ENCODE results near the gene EFNA4.
A peak's percentile ranks its signal among the peaks of the same experiment; 100 is the strongest.

Gene EFNA4

DNA sequence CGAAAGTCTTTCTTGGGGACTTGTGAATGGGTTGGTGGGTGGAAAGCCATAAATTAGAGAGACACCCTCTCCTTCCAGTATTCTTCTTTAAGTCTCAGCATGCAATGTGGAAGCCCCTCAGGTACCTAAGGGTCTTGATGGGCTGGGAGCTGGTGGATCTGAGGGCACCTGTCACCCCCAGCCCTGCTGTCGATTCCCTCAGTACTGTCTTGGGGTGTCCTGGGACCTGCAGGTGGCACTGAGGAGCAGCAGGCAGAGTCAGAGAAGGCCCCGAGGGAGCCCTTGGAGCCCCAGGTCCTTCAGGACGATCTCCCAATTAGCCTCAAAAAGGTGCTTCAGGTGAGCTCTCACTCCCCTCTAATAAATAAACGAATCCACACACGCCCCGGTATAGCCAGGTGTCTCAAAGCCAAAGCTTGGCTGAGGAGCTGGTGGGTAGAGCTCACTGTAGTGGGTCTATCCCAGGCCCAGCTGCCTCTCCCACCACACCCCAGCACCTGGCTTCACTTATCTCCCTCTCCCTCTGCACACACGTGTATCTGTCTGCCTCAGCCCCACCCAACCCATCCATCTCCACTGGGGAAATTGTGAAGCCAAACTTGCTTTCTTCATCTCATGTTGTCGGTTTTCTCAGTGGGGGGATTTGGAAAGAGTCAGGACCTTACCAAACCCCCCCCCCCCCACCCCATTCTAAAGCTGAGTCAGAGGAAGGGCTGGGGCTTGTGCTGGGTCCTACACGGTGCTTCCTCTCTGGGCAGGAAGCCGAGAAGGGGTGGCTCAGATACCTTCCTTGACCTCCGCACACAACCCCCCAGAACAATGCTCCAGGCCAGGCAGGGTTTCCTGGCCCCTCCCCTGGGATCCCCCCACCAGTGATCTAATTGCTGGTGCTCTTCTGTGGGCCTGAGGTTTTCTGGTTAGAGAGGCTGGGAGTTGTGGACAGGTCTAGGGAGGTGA lies 10.8 kb upstream of the EFNA4 start:
- no peak for DNase-seq

GRCh38 chr1:155053531-155054105 lies 9.9 kb upstream of the EFNA4 start:
- no peak for DNase-seq

DNA sequence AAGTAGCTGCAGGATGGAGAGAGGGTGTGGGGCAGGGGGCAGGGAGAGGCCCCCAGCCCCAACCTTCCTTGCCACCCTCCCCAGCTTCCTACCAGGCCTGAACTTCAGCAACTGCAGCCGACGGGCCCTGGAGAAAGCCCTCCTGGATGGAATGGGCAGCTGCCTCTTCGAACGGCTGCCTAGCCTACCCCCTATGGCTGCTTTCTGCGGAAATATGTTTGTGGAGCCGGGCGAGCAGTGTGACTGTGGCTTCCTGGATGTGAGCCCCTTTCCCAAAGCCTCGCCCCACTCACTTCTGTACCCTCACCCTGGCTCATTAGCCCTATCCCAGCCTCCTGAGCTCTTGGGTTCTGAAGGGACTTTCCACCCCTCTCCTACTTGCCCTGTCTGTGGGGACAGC lies 6.4 kb upstream of the EFNA4 start:
- no peak for DNase-seq

GRCh38 chr1:155057788-155058211 lies 5.7 kb upstream of the EFNA4 start:
- DNase-seq: no peak

GRCh38 chr1:155060736-155061135 lies 2.8 kb upstream of the EFNA4 start:
- DNase-seq: no peak

GRCh38 chr1:155061381-155062150 lies 2.0 kb upstream of the EFNA4 start:
- peak; percentile 84 for DNase-seq

- no peak for DNase-seq
Measured at GRCh38 chr1:155062151-155062686, 1.3 kb upstream of the EFNA4 start.

DNA sequence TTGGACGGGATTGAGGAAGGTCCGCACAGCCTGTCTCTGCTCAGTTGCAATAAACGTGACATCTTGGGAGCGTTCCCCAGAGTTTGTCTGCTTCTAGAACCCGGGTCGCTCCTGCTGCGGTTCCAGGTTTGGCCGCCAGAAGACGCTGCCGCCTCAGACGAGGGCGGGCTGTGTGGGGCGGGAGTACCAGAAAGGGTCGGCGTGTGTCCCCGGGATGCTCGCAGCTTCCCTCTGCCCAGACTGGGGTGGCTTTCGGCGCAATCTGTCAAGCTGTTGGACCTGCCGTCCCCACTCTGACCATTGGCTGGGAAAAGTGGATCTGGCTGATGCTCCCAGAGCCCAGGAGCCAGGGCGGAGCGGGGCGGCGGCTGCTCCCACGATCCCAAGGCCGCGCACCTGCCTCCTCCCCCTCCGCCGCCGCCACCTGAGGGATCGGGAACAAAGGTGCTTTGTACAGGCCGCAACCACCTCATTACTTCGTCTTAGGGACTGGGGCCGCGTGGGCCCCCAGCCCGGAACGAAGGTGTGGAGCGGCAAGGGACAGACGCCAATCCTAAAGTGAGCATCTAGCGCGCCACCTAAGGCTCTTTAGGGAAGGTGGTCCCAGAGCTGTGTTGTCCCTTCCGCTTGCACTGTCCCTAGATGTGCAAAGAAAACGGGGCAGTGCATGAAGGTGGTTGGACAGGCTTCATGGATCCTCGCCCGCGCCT lies 683 bp upstream of the EFNA4 start:
- DNase-seq: peak; percentile 62

DNA sequence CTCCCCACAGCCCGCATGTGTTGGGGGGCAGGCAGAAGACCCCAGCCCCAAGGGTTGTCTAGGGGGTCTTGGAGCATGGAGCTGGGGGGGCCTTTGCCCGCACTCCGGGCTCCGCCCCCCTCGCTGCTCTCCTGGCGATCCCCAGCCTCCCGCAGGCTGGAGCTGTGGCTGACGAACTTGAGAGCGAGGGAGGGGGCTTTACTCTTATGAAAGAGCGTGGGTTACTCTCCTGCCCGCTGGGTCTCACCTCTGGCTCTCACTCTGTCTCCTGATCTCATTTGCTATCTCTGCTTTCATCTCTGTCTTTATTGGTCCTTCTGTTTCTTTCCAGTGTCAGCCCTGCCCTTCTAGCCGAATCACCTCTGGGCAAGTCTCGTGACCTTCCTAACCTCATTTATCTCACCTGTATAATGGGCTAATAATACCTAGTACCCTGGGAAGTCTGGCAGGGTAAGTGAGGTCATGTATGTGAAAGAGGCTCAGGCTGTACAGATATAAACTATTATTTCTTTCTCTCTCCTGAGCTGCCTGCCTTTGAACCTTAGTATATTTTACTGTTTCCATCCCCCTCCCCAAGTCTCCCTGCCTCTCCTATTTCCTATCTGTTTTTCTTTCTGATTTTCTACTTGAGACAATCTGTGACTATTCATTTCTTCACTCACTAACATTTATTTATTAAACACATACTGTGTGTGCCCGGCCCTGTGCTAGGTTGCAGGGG lies 731 bp downstream of the EFNA4 start:
- DNase-seq: peak; percentile 27

DNA sequence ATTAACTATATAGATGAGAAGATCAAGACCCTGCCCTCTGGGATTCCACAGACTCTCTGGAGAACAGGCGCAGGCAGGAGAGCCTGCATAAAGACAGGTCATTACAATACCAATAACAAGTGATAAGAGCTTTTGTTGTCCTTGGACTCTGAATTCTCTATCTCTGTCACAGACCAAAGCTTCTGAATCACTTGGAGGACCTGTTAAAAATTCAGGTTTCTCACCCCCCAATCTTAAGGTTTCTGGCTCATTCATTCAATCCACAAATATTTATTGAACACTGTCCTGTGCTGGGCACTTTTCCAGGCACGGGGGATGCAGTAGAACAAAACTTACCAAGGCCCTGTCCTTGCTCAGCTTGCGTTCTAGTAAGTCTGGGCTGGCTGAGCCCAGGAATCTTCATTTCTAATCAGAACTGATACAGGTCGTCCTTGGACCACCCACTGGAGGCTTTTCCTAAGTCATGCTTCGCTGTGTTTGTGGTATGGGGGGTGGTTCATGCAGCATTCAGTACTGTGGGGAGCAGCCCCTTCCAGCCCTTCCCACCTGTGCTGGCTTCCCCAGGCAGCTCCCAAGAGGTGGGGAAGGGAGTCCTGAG lies 1.4 kb downstream of the EFNA4 start:
- no peak for DNase-seq

DNA sequence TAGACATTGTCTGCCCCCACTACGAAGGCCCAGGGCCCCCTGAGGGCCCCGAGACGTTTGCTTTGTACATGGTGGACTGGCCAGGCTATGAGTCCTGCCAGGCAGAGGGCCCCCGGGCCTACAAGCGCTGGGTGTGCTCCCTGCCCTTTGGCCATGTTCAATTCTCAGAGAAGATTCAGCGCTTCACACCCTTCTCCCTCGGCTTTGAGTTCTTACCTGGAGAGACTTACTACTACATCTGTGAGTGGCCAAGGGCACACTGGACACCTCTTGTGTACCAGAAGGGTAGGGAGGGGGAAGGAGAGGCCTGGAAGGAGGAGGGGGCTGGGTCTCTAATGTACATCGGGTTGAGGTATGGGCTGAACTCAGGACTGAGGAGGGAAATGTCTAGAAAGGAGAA lies 3.2 kb downstream of the EFNA4 start:
- no peak for DNase-seq

- no peak for DNase-seq
Measured at GRCh38 chr1:155068599-155068998, 5.1 kb downstream of the EFNA4 start.

- DNase-seq: no peak
Measured at GRCh38 chr1:155069551-155070157, 6.1 kb downstream of the EFNA4 start.

GRCh38 chr1:155070158-155070621 lies 6.7 kb downstream of the EFNA4 start:
- no peak for DNase-seq

DNA sequence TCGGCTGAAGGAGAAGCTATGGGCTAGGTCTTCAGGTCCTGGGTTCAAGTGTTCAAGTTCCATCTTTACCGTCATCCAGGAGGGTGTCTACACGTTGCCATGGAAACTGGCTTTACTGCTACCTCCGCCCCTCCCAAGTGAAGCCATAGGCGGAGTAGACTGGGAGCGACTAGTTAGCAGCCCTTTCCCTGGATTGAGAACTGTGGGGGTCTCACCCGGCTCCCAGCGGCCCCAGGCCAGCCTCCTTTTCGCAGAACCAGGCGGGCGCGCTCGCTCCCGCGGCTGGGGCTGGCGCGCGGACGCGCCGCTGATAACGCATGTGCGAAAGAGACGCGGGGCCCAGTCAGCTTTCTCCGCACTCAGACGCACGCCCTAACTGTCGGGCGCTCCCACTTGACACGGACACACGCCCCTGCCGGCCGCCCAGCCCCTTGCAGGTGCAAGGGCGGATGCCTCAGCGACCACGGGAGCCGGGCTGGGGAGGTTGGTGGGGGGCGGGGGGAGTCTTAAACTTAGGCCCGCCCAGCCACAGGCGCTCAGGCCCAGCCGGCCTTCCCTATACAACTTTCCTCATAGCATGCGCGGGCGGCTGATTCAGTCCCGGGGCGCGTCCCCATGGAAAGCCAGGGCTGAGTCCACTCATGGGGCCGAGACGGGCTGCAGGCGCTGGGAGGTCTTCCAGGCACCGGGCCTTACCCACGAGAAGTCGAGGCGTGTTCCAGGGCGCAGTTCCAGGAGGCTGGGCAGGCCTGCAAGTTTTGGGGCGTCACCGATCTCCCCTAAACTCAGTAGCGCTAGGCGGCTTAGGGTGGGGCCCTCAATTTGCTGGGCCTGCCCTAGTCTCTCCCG lies 7.4 kb downstream of the EFNA4 start:
- DNase-seq: peak; percentile 63

GRCh38 chr1:155071701-155072100 lies 8.2 kb downstream of the EFNA4 start:
- no peak for DNase-seq

DNA sequence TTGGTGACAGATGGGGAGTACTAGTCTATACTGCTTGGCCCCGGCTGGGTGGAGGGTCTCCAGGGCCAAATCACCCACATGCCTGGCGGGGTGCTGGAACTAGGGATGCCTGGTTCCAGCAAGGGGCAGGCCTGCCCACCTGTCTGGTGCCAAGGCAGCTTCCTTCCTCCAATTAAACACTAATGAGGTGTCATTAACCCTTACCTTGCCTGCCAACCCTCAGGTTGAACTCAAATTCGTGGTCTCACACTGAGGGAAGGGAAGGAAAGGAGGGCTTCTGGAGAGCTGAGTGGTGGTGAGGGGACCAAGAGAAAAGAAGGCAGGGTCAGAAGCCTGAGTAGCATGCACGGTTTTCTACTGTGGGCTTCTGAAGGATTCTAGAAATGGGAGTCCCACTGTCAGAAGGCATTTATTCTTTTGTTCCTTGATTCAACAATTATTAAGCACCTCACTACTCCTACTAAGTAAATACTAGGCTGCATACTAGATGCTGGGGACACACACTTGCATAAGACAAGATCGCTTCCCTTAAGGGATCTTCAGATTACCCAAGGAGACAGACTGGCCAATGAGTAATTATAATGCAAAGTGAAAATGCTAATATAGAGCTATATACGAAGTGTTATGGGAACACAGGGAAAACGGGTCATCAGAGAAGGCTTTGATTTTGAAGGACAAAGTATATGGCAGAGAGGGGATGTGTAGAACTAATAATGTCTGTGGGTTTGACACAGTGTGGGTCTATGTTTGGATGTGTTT lies 9.2 kb downstream of the EFNA4 start:
- DNase-seq: no peak

- no peak for DNase-seq
Measured at GRCh38 chr1:155073377-155074242, 10.1 kb downstream of the EFNA4 start.

Measured in fibroblast of skin of right biceps (primary cell).